NCI-H345 treated with DMSO at 0.1 percent for 48 hours (cell line): ENCODE data around the gene MED13L.
"Not testable (repeated sequence)": the region's sequence is repeated elsewhere in the genome, so short reads cannot be mapped to it uniquely, and the experiment has no call there.

Source experiments
- DNase-seq: peaks from one replicate; lab custom pipeline; 2025; ENCODE audit not compliant: unreplicated experiment; lab: John Stamatoyannopoulos, UW

MED13L gene

GRCh38 chr12:116031624-116032023 lies 245.9 kb downstream of the MED13L start:
- not testable (repeated sequence) for DNase-seq

- DNase-seq: no peak
Observed at GRCh38 chr12:116028619-116029018, 248.9 kb downstream of the MED13L start.

DNA sequence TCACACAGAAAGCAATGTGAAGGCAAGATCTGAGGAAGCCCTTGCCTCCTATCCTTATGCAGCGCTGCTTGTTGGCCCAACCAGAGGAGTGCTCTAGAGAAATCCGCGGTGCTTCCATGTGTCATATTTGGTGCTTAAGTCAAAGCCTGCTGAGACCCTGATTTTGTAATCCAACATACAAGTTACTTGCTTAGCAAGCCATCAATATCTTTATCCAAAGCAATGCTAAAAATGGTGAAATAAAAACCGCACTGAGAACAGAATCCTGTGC lies 250.0 kb downstream of the MED13L start:
- no peak for DNase-seq

DNA sequence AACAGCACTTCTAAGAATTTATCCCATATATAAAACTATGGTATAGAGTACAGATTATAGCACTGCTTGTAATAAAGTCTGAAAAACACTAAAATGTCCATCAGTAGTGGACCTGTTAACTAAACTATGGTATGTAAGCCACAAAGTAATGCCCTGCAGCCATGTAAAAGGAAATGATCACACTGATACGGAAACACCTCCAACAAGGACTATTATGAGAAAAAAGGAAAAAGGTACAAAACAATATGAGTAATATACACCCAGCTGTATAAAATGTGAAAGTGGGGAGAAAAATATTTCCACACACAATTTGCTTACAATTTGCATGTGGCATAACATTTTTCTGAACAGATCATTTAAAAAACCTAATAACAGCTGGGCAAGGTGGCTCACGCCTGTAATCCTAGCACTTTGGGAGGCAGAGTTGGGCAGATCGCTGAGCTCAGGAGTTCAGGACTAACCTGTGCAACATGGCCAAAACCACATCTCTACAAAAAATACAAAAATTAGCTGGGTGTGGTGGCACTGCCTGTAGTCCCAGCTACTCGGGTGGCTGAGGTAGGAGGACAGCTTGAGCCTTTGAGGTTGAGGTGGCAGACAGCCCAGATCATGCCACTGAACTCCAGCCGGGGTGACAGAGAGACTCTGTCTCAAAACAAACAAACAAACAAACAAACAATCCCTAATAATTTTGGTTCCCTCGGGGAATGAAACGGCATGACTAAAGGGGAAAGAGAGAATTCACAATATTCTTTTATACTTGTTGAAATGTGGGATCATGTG lies 250.5 kb downstream of the MED13L start:
- DNase-seq: no peak

DNA sequence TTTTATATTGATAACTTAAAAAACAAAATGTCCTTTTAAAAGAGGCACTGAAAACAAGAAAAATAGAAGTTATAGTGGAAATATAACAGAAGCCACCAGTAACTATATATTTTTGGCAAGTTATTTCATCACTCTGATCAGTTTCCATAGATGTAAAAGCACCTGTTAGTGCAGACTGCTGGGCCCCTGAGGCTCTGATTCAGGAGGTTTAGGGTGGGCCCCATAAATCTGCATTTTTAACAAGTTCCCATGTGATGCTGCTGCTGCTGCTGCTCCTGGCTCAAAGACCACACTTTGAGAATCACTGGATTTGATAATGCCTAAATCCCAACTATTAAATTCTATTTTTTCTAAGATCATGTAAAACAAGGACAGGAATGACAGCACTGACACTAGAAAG lies 251.1 kb downstream of the MED13L start:
- no peak for DNase-seq

DNA sequence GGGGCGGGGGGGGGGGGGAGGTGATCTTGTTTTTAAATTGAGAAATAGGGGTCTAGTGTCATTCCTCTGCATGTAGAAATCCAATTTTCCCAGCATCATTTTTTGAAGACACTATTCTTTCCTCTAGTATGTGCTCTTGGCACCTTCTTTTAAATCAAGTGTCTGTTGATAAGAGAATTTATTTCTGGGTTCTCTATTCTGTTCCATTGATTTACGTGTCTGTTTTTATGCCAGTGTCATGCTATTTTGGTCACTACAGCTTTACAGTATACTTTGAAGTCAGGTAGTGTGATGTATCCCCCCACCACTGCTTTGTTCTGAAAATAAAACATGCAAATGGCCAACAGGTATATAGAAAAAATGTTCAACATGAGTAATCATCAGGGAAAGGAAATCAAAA lies 252.7 kb downstream of the MED13L start:
- DNase-seq: no peak

GRCh38 chr12:116019415-116019814 lies 258.1 kb downstream of the MED13L start:
- DNase-seq: no peak

DNA sequence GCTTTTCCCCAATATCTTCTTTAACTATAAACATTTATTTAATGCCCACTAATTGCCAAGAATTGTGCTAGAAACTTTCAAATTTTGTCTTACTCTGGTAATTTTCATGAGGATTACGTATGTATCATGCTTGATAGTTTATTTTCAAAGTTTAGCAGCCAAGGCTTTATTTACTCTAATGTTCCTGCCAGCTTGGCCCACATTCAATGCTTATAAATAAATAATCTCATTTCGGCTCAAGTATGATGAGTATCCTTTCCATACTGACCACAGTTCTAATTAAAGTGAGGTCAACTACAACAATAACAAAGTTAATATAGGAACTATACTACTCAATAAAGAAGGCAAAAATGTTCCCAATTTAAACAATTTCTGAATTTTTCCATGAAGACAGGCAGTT lies 259.2 kb downstream of the MED13L start:
- DNase-seq: no peak

GRCh38 chr12:116015525-116015924 lies 262.0 kb downstream of the MED13L start:
- DNase-seq: no peak

DNA sequence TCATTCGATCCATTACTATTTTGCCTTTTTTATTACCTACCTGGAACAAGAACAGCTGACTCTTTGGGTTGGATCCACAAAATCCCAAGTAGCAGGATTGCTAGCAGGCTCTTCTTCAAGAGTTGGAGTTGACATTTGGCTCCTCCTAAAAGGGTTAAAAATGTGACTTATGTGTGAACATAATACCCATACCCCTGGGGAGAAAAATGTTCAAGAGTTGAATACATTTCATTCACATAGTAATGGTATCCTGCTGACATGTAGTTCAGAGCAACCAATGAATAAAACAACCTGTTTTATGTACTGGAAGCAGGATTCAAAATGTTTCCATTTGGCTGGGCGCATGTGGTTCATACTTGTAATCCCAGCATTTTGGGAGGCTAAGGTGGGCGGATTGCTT lies 264.7 kb downstream of the MED13L start:
- DNase-seq: no peak

GRCh38 chr12:116011217-116011616 lies 266.3 kb downstream of the MED13L start:
- DNase-seq: no peak

GRCh38 chr12:116010467-116010866 lies 267.0 kb downstream of the MED13L start:
- DNase-seq: no peak

DNA sequence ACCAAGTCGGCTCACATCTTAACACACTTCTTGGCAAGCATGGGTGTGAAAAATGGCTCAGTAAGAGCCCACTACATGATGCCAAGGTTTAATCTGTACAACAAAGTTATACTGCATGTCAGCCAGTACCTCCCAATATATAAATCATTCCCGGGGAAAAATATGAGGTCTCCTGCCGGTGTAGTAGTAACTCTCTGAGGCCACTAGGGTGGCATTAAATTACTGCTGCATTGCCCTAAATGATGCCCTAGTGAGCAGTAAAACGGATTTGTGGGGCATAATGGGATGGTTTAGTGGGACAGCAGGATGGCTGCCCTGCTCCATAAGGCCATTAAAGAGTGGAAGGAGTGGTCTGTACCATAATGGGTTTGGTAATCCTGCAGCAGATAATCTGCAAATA lies 267.7 kb downstream of the MED13L start:
- DNase-seq: no peak

DNA sequence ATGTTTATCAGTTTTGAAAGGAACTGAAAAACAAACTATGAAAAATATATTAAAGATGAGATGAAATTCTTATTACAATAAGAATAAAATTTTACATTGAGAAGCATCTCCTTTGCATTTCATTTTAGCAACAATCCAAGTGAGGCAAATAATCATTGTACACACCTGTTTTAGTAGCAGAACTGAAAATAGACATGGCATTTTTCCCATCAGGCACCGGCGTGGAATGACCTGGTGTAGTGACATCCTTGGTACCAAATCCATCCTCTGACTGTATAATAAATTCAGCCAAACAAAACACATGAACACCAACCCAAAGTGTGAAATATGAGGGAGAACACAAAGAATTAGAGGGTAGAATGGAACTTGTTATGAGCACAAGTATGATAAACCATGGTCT lies 271.4 kb downstream of the MED13L start:
- DNase-seq: no peak

GRCh38 chr12:116002890-116003536 lies 274.5 kb downstream of the MED13L start:
- DNase-seq: no peak

DNA sequence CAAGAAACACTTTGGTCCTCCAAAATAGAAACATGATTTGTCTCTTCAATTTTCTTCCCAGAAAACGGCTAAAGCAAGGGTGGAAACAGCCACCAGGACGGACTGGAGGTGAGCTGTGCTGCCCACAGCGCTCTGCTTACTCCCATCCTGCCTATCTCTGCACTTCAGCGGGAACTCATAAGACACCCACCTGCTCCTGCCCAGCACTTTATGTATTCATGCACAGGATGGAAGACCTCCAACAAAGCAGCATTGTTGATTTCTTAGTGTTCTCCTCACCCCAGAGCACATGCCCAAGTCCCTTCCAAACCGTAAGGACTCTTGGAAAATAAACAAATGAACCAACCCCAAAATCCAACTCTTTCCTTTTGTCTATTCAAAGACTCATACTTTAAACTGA lies 277.2 kb downstream of the MED13L start:
- DNase-seq: no peak

- no peak for DNase-seq
Observed at GRCh38 chr12:115999582-115999981, 277.9 kb downstream of the MED13L start.

DNA sequence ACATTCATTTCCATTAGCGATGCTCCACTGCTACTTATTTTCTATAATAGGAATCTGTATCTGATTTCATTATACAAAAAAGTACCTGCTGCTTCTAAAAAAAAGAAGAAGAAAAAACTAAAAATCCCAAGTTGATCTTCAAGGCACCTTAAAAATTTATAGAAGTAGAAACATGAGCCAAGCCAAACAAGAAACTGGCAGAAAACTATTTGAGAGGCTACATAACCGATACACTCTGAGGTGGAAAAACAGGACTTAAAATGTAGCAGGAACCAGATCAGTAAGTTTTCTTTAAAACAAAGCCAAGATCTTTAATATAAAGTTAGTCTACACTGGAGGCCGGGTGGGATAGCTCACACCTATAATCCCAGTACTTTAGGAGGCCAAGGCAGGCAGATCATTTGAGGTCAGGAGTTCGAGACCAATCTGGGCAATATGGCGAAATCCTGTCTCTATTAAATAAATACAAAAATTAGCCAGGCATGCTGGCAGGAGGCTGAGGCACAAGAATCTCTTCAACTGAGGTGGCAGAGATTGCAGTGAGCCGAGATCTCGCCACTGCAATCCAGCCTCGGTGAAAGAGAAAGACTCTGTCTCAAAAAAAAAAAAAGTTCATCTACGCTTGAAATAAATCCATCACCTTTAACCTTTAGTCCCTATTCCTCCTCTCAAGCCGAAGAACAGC lies 278.6 kb downstream of the MED13L start:
- DNase-seq: no peak

DNA sequence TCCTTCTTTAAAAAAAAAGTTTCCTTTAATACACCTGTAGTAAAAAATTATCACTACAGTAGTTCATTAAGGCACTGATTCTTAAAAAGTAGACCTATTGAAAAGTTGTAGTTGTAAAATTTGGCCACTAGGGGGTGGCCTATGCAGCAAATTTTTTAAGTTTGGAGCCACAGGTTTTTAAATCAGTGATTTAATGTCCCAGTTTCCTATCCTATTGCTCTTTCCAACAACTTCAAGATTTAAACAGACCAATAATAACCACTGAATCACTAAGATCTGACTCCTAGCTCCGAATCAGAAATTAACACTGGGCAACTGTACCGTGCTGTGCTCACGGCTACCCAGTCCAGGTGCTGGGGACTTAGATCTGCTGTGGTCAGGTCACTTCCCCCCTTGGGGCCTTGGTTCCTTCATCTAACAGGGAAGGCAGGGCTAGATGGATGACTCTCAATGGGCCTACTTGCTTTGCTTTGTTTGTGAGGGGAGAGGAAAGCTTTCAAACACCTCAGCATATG lies 279.3 kb downstream of the MED13L start:
- DNase-seq: no peak

DNA sequence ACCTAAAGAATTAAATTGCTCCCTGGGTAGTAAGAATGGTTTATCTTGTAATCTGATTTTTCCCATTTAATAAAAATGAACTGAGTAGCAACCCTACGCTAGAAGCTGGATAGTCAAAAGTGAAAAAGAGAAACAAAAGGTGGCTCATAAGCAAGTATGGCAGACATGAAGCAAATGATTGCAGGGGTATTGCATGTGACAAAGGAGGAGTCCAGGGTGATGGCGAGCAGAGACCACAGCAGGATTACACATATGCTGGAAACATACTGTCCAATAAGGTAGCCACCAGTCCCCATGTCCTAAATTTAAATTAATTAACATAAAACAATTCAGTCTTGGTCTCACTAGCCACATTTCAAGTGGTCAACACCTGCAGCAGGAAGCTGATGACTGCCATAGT lies 283.8 kb downstream of the MED13L start:
- no peak for DNase-seq

GRCh38 chr12:115990241-115990640 lies 287.3 kb downstream of the MED13L start:
- DNase-seq: no peak
